ENCODE data around the gene ARL4C.

Gene ARL4C

DNA sequence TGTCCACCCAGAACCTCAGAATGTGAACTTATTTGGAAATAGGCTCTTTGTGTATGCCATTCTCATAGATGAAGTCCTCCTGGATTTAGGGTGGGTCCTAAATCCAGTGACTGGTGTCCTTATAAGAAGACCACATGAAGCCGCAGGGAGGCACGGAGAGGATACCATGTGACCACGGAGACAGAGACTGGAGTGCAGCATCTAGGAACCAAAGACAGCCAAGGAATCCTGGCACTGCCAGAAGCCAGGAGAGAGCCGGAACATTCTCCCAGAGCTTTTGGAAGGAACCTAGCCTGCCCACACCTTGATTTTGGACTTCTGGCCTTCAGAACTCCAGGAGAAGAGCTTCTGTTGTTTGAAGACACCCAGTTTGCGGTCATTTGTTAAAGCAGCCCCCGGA, 49.7 kb downstream of the ARL4C start:
- DNase-seq (ENCODE audit: low read depth): no peak

- DNase-seq (ENCODE audit: low read depth): no peak
These were observed 50.3 kb downstream of the ARL4C start for GRCh38 chr2:234446404-234447076.

DNA sequence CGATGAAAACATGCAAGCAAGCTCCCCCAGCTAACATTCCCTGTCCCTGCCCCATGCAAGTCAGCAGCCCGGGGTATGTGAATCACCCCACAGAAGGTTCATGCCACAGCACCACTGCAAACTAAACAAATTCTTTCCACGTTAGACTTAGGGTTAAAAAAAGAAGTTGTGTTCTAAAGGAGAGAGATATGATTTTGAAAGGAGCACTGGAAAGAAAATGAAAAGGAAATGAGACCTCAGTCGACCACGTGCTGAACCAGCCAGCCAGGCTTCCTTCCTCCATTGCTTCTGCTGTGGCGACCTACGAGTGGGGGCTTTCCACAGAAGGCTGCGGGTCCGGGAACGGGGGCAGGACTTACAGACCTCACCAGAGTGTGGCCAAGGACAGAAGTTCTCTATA, 52.0 kb downstream of the ARL4C start:
- DNase-seq (ENCODE audit: low read depth): peak; percentile 57

DNA sequence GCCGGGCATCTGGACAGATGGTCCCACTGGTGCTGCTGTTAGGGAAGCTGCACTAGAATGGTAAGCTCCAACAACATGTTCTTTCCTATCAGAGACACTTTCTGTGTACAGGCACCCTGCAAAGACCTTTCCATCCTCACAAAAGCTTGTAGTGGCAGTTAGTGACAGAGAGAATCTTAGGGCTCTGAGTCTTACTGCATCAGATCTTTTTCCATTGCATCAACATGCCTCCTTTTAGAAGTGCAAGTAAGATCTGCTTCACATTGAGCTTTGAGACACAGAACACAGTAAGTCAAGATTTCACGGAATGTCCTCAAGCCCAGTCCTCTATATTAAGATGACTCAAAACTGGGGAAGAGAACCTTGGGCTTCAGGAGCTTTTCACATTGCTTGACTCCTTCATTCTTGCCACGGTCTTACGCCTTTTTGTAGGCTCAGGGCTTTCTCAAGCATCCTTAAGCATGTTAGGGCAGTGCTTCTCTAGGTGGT, 52.6 kb downstream of the ARL4C start:
- DNase-seq (ENCODE audit: low read depth): no peak
